ENCODE data around the gene TRAPPC4.
"Not testable (repeated sequence)": the region's sequence is repeated elsewhere in the genome, so short reads cannot be mapped to it uniquely, and the experiment has no call there.

TRAPPC4 gene

GRCh38 chr11:119034813-119035212 lies 16.2 kb downstream of the TRAPPC4 start:
- DNase-seq (ENCODE audit: low read depth), result no peak

- no peak for DNase-seq (ENCODE audit: low read depth)
These were observed 20.3 kb downstream of the TRAPPC4 start for GRCh38 chr11:119038884-119039283.

- DNase-seq (ENCODE audit: low read depth), result not testable (repeated sequence)
These were observed 20.9 kb downstream of the TRAPPC4 start for GRCh38 chr11:119039471-119039870.

- no peak for DNase-seq (ENCODE audit: low read depth)
These were observed 23.4 kb downstream of the TRAPPC4 start for GRCh38 chr11:119041821-119042514.

- no peak for DNase-seq (ENCODE audit: low read depth)
These were observed 24.4 kb downstream of the TRAPPC4 start for GRCh38 chr11:119042927-119043326.

GRCh38 chr11:119044708-119045107 lies 26.1 kb downstream of the TRAPPC4 start:
- no peak for DNase-seq (ENCODE audit: low read depth)

DNA sequence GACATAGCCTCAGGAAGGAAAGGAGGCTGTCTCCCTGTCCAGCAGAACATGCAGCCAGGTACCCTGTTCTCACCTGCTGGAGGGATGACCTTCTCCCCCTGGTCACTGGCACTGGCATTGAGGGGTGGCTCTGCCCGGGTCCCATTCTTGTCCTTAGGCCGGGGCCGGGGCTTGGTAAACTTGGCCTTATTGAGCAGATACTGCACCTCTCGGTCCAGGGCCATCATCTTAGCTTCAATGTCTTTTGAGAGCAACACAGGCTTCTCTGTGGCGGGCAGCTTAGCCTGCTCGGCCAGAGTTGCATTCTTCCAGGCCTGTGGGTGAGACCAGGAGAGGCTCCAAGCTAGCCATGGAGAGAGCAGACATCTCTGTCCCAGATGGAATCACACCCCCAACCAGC lies 27.9 kb downstream of the TRAPPC4 start:
- no peak for DNase-seq (ENCODE audit: low read depth)

GRCh38 chr11:119047205-119047604 lies 28.6 kb downstream of the TRAPPC4 start:
- no peak for DNase-seq (ENCODE audit: low read depth)

DNA sequence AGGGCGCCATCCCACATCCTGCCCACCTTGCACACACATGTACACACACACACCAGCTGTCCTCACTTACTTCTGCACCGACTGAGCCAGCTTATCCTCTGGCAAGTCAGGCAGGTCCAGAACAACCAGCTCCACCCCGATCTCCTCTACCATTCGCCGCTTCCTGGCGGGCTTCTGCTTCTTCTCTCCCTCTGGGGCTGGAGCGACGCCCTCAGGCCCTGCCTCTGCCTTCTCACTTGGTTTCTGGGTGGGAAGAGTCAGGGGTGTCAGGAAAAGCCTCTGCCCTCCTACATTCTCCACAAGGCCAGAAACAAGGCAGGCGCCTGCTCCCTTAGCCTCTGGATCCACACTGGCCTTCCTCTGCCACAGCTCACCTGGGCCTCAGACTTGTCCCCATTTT lies 30.1 kb downstream of the TRAPPC4 start:
- DNase-seq (ENCODE audit: low read depth), result no peak

- no peak for DNase-seq (ENCODE audit: low read depth)
These were observed 30.5 kb downstream of the TRAPPC4 start for GRCh38 chr11:119049081-119049480.

GRCh38 chr11:119051440-119052162 lies 33.0 kb downstream of the TRAPPC4 start:
- DNase-seq (ENCODE audit: low read depth), result no peak

- DNase-seq (ENCODE audit: low read depth), result no peak
These were observed 33.7 kb downstream of the TRAPPC4 start for GRCh38 chr11:119052163-119052814.

- DNase-seq (ENCODE audit: low read depth), result no peak
These were observed 35.9 kb downstream of the TRAPPC4 start for GRCh38 chr11:119054418-119054817.

GRCh38 chr11:119055901-119056300 lies 37.3 kb downstream of the TRAPPC4 start:
- DNase-seq (ENCODE audit: low read depth), result no peak

- DNase-seq (ENCODE audit: low read depth), result peak; percentile 35
These were observed 37.9 kb downstream of the TRAPPC4 start for GRCh38 chr11:119056421-119056999.

GRCh38 chr11:119057000-119057769 lies 38.6 kb downstream of the TRAPPC4 start, which contains the start of gene HYOU1:
Gene HYOU1 (minus strand): TSS chr11:119057205. CDS start chr11:119056160, 1,045 bp downstream.
- DNase-seq (ENCODE audit: low read depth), result peak; percentile 98

- not testable (repeated sequence) for DNase-seq (ENCODE audit: low read depth)
These were observed 40.6 kb downstream of the TRAPPC4 start for GRCh38 chr11:119059128-119059527.

GRCh38 chr11:119061256-119061655 lies 42.7 kb downstream of the TRAPPC4 start:
- DNase-seq (ENCODE audit: low read depth), result no peak

- DNase-seq (ENCODE audit: low read depth), result no peak
These were observed 44.2 kb downstream of the TRAPPC4 start for GRCh38 chr11:119062779-119063178.

DNA sequence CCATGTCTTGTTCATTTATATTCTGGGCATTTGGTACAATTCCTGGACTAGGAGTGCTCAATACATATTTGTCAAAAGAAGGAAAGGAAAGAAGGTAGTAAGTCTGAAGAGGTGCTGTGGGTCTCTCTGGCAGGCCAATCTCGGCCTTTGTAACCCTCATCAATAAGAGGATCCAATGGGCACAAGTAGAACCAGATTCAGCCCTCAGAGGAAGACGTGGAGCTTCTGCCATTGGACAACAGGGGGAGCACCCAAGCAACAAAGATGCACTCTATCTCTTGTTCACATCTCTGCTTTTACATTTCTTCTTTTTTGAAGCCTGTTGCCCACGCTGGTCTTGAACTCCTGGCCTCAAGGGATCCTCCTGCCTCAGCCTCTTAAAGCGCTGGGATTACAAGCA lies 46.8 kb downstream of the TRAPPC4 start:
- no peak for DNase-seq (ENCODE audit: low read depth)

GRCh38 chr11:119067371-119068222 lies 49.0 kb downstream of the TRAPPC4 start, which contains the start of gene VPS11:
Gene VPS11 (plus strand): TSS chr11:119067818. CDS start chr11:119067824, 6 bp downstream.
- peak; percentile 97 for DNase-seq (ENCODE audit: low read depth)

All from activated T-helper 9 cell treated with anti-CD3 and anti-CD28 coated beads, Interleukin-2, amount 50 U/mL, for 16 hours (primary cell).